CD14-positive monocyte (primary cell): ENCODE results near the gene WT1. TPM values are rescaled to one million over a fixed set of nuclear protein-coding genes. Genes with fewer than 3 reads are reported as not detected.

ENCODE experiments used
- DNase-seq, 3 donors: peaks; one replicate each; pipeline ENCODE4 v3.0.0-alpha.2; 2011 to 2022
- H2AFZ ChIP-seq: 2 replicates; pipeline ENCODE4 v1.6.0; 2012; ENCODE audit warnings: mild to moderate bottlenecking, low read depth, low read length, inconsistent platforms; ENCODE audit not compliant: insufficient read depth, poor library complexity, severe bottlenecking
- H3K27ac ChIP-seq, 2 donors: 1 replicate in 1 of 2; 2 replicates in 1 of 2; pipeline ENCODE4 v1.5.1; 2012 to 2013; ENCODE audit warnings: low read length in 2 of 2, control low read depth in 1 of 2, inconsistent platforms in 1 of 2, low read depth in 1 of 2, mild to moderate bottlenecking in 1 of 2
- H3K27me3 ChIP-seq, 2 donors: one replicate each; pipeline versions ENCODE4 v1.6.0 to v1.6.1; 2011 to 2013; ENCODE audit warnings: low read length in 2 of 2; ENCODE audit not compliant: control insufficient read depth in 2 of 2, insufficient read depth in 2 of 2
- H3K36me3 ChIP-seq, 2 donors: replicated peaks in 1 of 2; 1 replicate in 1 of 2; 2 replicates in 1 of 2; pipeline versions ENCODE4 v1.5.1 to v1.6.1; 2012 to 2013; ENCODE audit warnings: low read length in 2 of 2, control low read depth in 1 of 2, inconsistent platforms in 1 of 2, mild to moderate bottlenecking in 1 of 2; ENCODE audit not compliant: insufficient read depth in 2 of 2, control insufficient read depth in 1 of 2
- H3K4me1 ChIP-seq, 2 donors: 1 replicate in 1 of 2; 2 replicates in 1 of 2; pipeline versions ENCODE4 v1.5.1 to v1.6.1; 2012 to 2013; ENCODE audit warnings: low read length in 2 of 2, control low read depth in 1 of 2, inconsistent platforms in 1 of 2, mild to moderate bottlenecking in 1 of 2, moderate library complexity in 1 of 2; ENCODE audit not compliant: insufficient read depth in 2 of 2, control insufficient read depth in 1 of 2
- H3K4me2 ChIP-seq: replicated peaks from 2 replicates; pipeline ENCODE3; 2012; ENCODE audit warnings: low read length, moderate library complexity, mild to moderate bottlenecking; ENCODE audit not compliant: poor library complexity, severe bottlenecking; ENCODE audit errors: extremely low read depth
- H3K4me3 ChIP-seq, 3 experiments: fragments of 200-600 bp in 1 of 3; sonication (generic) in 1 of 3; replicated peaks in 1 of 3; 1 replicate in 2 of 3; 2 replicates in 1 of 3; pipeline ENCODE4 v1.5.1; 2011 to 2013; ENCODE audit warnings: low read length in 3 of 3, mild to moderate bottlenecking in 3 of 3, control low read depth in 2 of 3, low read depth in 2 of 3, inconsistent platforms in 1 of 3, moderate library complexity in 1 of 3
- H3K79me2 ChIP-seq: 2 replicates; pipeline ENCODE4 v1.6.0; 2012; ENCODE audit warnings: mild to moderate bottlenecking, control low read depth, inconsistent platforms, low read length, moderate library complexity; ENCODE audit not compliant: insufficient read depth
- H3K9ac ChIP-seq: 2 replicates; pipeline ENCODE4 v1.6.0; 2017; ENCODE audit warnings: low read length, mild to moderate bottlenecking; ENCODE audit not compliant: insufficient read depth, poor library complexity, severe bottlenecking
- H3K9me3 ChIP-seq, 2 donors: replicated peaks in 1 of 2; 1 replicate in 1 of 2; 2 replicates in 1 of 2; pipeline versions ENCODE4 v1.5.1 to v1.6.1; 2012 to 2013; ENCODE audit warnings: low read length in 2 of 2, control low read depth in 1 of 2; ENCODE audit not compliant: control insufficient read depth in 1 of 2, insufficient read depth in 1 of 2
- H4K20me1 ChIP-seq: 2 replicates; pipeline ENCODE4 v1.6.0; 2012; ENCODE audit warnings: mild to moderate bottlenecking, low read length, control low read depth, moderate library complexity; ENCODE audit not compliant: insufficient read depth
- H3K27ac Mint-ChIP-seq, 7 donors: one replicate each; pipeline ENCODE4 v1.8.0; 2020; ENCODE audit warnings: mild to moderate bottlenecking in 7 of 7, mixed read lengths in 7 of 7, moderate library complexity in 6 of 7, inconsistent platforms in 2 of 7
- H3K27me3 Mint-ChIP-seq, 3 donors: one replicate each; pipeline ENCODE4 v1.8.0; 2021 to 2022; ENCODE audit warnings: low read depth in 3 of 3, mild to moderate bottlenecking in 3 of 3, mixed read lengths in 3 of 3, moderate library complexity in 3 of 3, inconsistent platforms in 1 of 3
- H3K36me3 Mint-ChIP-seq, 2 donors: one replicate each; pipeline ENCODE4 v1.8.0; 2020; ENCODE audit warnings: mixed read lengths in 2 of 2, inconsistent platforms in 1 of 2, mild to moderate bottlenecking in 1 of 2
- H3K4me1 Mint-ChIP-seq: one replicate; pipeline ENCODE4 v1.8.0; 2020; ENCODE audit warnings: mild to moderate bottlenecking, mixed read lengths
- H3K4me3 Mint-ChIP-seq, 2 donors: one replicate each; pipeline ENCODE4 v1.8.0; 2020; ENCODE audit warnings: mild to moderate bottlenecking in 2 of 2, mixed read lengths in 2 of 2, moderate library complexity in 1 of 2
- H3K9me3 Mint-ChIP-seq, 7 donors: one replicate each; pipeline ENCODE4 v1.8.0; 2020 to 2022; ENCODE audit warnings: mixed read lengths in 7 of 7, mild to moderate bottlenecking in 6 of 7, moderate library complexity in 6 of 7, inconsistent platforms in 2 of 7
- CTCF ChIP-seq: fragments of 200-600 bp; IDR thresholded peaks from one replicate; pipeline ENCODE4 v1.8.0; 2022; ENCODE audit warnings: antibody characterized with exemption, mild to moderate bottlenecking
- whole genome bisulfite sequencing: methylation state at CpG from one replicate; pipeline ENCODE4 v1.1.5; 2013; ENCODE audit warnings: missing lambda C conversion rate; ENCODE audit not compliant: insufficient coverage; 5-methylcytosine and 5-hydroxymethylcytosine counted together
- intact Hi-C, 2 donors: fragments of 100-400 bp; cut with micrococcal nuclease; formaldehyde crosslinking; loops; one replicate each; pipeline versions ENCODE4 v1.15.0 to v1.15.1; 2023
- polyA plus RNA-seq, 3 donors: library from polyadenylated mRNA; depleted of rRNA in 1 of 3; unstranded in 2 of 3; stranded (reverse) in 1 of 3; fragments of 300-500 nt in 2 of 3; fragments of >200 nt in 1 of 3; fragmentation: Illumina TruSeq in 2 of 3; gene quantifications; 1 replicate in 2 of 3; 2 replicates in 1 of 3; pipeline ENCODE4 v1.2.3, GENCODE V29; 2012 to 2021

The WT1 gene
- polyA plus RNA-seq, 3 donors, result not detected

- no peaks in the 10 kb centered on the region for H3K4me1 Mint-ChIP-seq
- Histone ChIP-seq H3K4me3 (no peak overlapping the region), H3K36me3 (no peaks in the 10 kb centered on the region), H2AFZ (no peak overlapping the region), H3K9me3 (no peaks in the 10 kb centered on the region), H3K27me3 (no peaks in the 10 kb centered on the region), H4K20me1 (no peaks in the 10 kb centered on the region), H3K4me2 (no peak overlapping the region), H3K9ac (no peak overlapping the region), H3K4me1 (no peaks in the 10 kb centered on the region), H3K79me2 (no peaks in the 10 kb centered on the region), H3K27ac (no peak overlapping the region)
- H3K4me3 Mint-ChIP-seq, result no peak overlapping the region
- no peak for DNase-seq
- no peaks in the 10 kb centered on the region for H3K36me3 Mint-ChIP-seq
- H3K27ac Mint-ChIP-seq, result no peak overlapping the region
- intact Hi-C loops, result no loop called here
- no peak for TF ChIP-seq CTCF
- H3K27me3 Mint-ChIP-seq, result peaks cover 17% of the 10 kb centered on the region in 3 donors
- peaks cover 0 to 2% (median 0%) of the 10 kb centered on the region in 7 donors for H3K9me3 Mint-ChIP-seq
- 93% methylated on average over 2 of the region's 3 CpGs for WGBS
Measured at GRCh38 chr11:32343325-32344008, 91.9 kb downstream of the WT1 start.

DNA sequence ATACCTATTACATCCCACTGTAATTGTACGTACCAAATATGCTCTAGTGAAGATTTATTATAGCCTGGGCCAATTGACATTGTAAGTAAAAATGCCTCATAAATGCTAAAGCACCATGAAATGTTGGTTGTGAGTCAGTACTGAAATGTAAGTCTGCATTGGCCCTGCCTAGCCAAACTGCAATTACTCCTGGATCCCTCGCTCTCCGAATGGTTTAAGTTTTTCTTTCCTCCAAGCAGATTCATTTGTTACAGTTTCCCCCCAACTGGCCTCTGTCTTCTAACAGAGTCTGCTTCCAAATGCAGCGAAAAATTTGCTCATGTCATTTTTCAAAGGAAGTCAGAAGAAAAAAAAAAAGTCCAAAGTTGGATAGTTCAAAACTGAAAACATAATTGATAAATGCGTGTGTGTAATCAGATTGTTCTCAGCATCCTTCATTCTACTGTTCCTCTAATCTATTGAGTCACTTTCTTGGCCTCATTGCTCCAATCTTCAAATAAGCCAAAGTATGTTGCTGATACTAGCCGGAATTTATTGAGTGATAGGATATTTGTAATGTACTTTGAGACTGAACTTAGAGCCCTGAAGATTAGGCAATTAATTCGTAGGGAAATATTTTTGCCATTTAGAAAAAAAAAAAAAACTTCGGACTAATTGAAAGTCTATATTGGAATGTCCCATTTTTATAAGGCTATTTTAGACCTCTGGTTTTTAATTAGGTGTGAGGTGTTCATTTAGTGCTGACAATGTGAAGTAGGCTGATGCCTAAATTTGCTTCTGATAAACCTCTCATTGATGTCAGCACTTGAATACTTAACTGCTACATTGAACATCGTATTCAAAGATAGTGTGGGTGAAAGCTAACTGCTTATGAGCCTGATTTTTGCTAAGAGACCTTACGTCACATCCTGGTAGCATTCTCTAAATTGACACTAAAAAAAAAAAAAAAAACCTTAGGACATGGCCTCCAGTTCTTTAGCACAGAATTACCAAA lies 93.4 kb downstream of the WT1 start:
- Mint-ChIP-seq H3K36me3 (no peaks in the 10 kb centered on the region), H3K9me3 (peaks cover 0 to 4% (median 0%) of the 10 kb centered on the region in 7 donors), H3K27me3 (peaks cover 18 to 22% (median 22%) of the 10 kb centered on the region in 3 donors), H3K4me3 (no peak overlapping the region), H3K4me1 (no peaks in the 10 kb centered on the region), H3K27ac (no peak overlapping the region)
- Histone ChIP-seq H3K4me3 (no peak overlapping the region), H3K4me2 (no peak overlapping the region), H3K9me3 (no peaks in the 10 kb centered on the region), H3K4me1 (no peaks in the 10 kb centered on the region), H3K36me3 (no peaks in the 10 kb centered on the region), H3K79me2 (no peaks in the 10 kb centered on the region), H3K9ac (no peak overlapping the region), H4K20me1 (no peaks in the 10 kb centered on the region), H3K27me3 (no peaks in the 10 kb centered on the region), H2AFZ (no peak overlapping the region), H3K27ac (no peak overlapping the region)
- intact Hi-C loops, result no loop called here
- TF ChIP-seq CTCF, result no peak
- 100% methylated on average over 1 of the region's 10 CpGs for WGBS
- DNase-seq, result no peak
